K562 (cell line): ENCODE data around the gene NRXN3. TPM values are rescaled to one million over a fixed set of nuclear protein-coding genes. Genes with fewer than 3 reads are reported as not detected.
"Not testable (repeated sequence)": the region's sequence is repeated elsewhere in the genome, so short reads cannot be mapped to it uniquely, and the experiment has no call there.

Experiments used
- ATAC-seq: fragments of 200-7000 bp; cut with Tn5 transposase; 3 replicates; pipeline ENCODE4 v1.9.1; 2020; ENCODE audit warnings: moderate library complexity
- BruUV-seq: library from RNA; stranded (reverse); fragments of 400-500 nt; replicated peaks from 2 replicates; lab custom pipeline; 2021; lab: Mats Ljungman, UMichigan
- CTCF ChIA-PET: fragments of 300-600 bp; formaldehyde crosslinking; extraction: SDS; loops from one replicate; lab custom pipeline; 2021; ENCODE audit warnings: low intra/inter-chr PET ratio; lab: Yijun Ruan, JAX
- POLR2A ChIA-PET: fragments of 300-600, 350-650 bp; sonication (Branson Sonifier 250); formaldehyde crosslinking; extraction: SDS; loops from one replicate; lab custom pipeline; 2021; ENCODE audit warnings: antibody characterized with exemption, inconsistent platforms; lab: Yijun Ruan, JAX
- DNase-seq, 4 experiments: peaks; one replicate each; pipeline versions ENCODE4 v3.0.0 to v3.0.0-alpha.2; 2011 to 2018; ENCODE audit warnings: low spot score in 3 of 4, mixed read lengths in 3 of 4; ENCODE audit errors: extremely low read depth in 1 of 4
- FAIRE-seq: peaks from 2 replicates; lab custom pipeline; 2011; peaks lifted over from hg19 to GRCh38; lab: Jason Lieb, UNC
- H2AFZ ChIP-seq: 2 replicates; pipeline ENCODE4 v1.6.0; 2011; ENCODE audit warnings: low read depth, low read length, control low read depth, inconsistent platforms
- H3K27ac ChIP-seq: fragments of 200-600 bp; 3 replicates; pipeline ENCODE4 v1.8.0; 2011; ENCODE audit warnings: low read depth, mild to moderate bottlenecking, control low read depth, inconsistent platforms, low read length, moderate library complexity, mixed read lengths; ENCODE audit errors: extremely low read depth
- H3K27me3 ChIP-seq, 2 experiments: fragments of 300-600 bp in 1 of 2; 2 replicates in 1 of 2; 3 replicates in 1 of 2; pipeline versions ENCODE4 v1.6.0 to v1.8.0; 2011; ENCODE audit warnings: inconsistent platforms in 2 of 2, low read length in 2 of 2, mild to moderate bottlenecking in 1 of 2, mixed read lengths in 1 of 2, moderate library complexity in 1 of 2; ENCODE audit not compliant: control insufficient read depth in 2 of 2, insufficient read depth in 2 of 2
- H3K36me3 ChIP-seq: fragments of 300-600 bp; 3 replicates; pipeline ENCODE4 v1.8.0; 2011; ENCODE audit warnings: mild to moderate bottlenecking, low read length, inconsistent platforms; ENCODE audit not compliant: control insufficient read depth, insufficient read depth
- H3K4me1 ChIP-seq, 2 experiments: fragments of 200-600 bp in 1 of 2; replicated peaks in 1 of 2; 2 replicates in 1 of 2; 3 replicates in 1 of 2; pipeline versions ENCODE4 v1.5.1 to v1.8.0; 2011; ENCODE audit warnings: inconsistent platforms in 2 of 2, low read length in 2 of 2, mild to moderate bottlenecking in 1 of 2, mixed read lengths in 1 of 2, moderate library complexity in 1 of 2; ENCODE audit not compliant: control insufficient read depth in 2 of 2, insufficient read depth in 2 of 2
- H3K4me2 ChIP-seq: 2 replicates; pipeline ENCODE4 v1.6.1; 2011; ENCODE audit warnings: low read length, control low read depth, inconsistent platforms, mixed read lengths; ENCODE audit not compliant: insufficient read depth
- H3K4me3 ChIP-seq: fragments of 200-600 bp; sonication (generic), shearing (Covaris generic); 2 replicates; pipeline ENCODE4 v1.5.1; 2016; ENCODE audit warnings: control low read depth, inconsistent platforms
- H3K79me2 ChIP-seq: fragments of 200-600 bp; 3 replicates; pipeline ENCODE4 v1.8.0; 2011; ENCODE audit warnings: low read length, inconsistent platforms; ENCODE audit not compliant: control insufficient read depth, insufficient read depth
- H3K9ac ChIP-seq, 2 experiments: 2 replicates each; pipeline versions ENCODE4 v1.6.0 to v1.6.1; 2011; ENCODE audit warnings: low read depth in 2 of 2, low read length in 2 of 2, control low read depth in 1 of 2, inconsistent platforms in 1 of 2, mild to moderate bottlenecking in 1 of 2, mixed read lengths in 1 of 2; ENCODE audit not compliant: insufficient read depth in 1 of 2
- H3K9me1 ChIP-seq: one replicate; pipeline ENCODE4 v1.6.0; 2011; ENCODE audit warnings: inconsistent platforms, mild to moderate bottlenecking, low read length, moderate library complexity; ENCODE audit not compliant: control insufficient read depth, insufficient read depth
- H3K9me3 ChIP-seq: replicated peaks from 2 replicates; pipeline ENCODE4 v1.5.1; 2011; ENCODE audit warnings: low read depth, low read length, inconsistent platforms; ENCODE audit not compliant: control insufficient read depth, insufficient read depth
- H4K20me1 ChIP-seq: replicated peaks from 2 replicates; pipeline ENCODE4 v1.6.1; 2011; ENCODE audit warnings: low read length, inconsistent platforms, mixed read lengths; ENCODE audit not compliant: control insufficient read depth, insufficient read depth
- HINFP ChIP-seq: fragments of 450-650 bp; conservative IDR thresholded peaks from 2 replicates; pipeline ENCODE4 v1.6.1; 2016; ENCODE audit warnings: missing genetic modification characterization, low read depth, mild to moderate bottlenecking, control low read depth, missing compliant biosample characterization
- ZFP36 ChIP-seq: fragments of 150-350 bp; IDR thresholded peaks from 2 replicates; pipeline ENCODE4 v1.6.1; 2018; ENCODE audit warnings: low read length, low read depth; ENCODE audit not compliant: partially characterized antibody
- WGBS: fragments of 100-300 bp; shearing (Covaris generic); methylation state at CpG from one replicate; pipeline ENCODE4 v1.1.6; 2016; ENCODE audit warnings: low coverage, mixed read lengths; ENCODE audit not compliant: insufficient coverage; ENCODE audit errors: missing lambda C conversion rate; 5-methylcytosine and 5-hydroxymethylcytosine counted together
- in situ Hi-C: fragments of 300-500 bp; cut with MboI; formaldehyde crosslinking; loops from 4 replicates; pipeline ENCODE4 v1.15.0; 2018; ENCODE audit warnings: inconsistent platforms, mixed read lengths
- intact Hi-C: fragments of 100-400 bp; cut with micrococcal nuclease; formaldehyde crosslinking; loops from 2 replicates; pipeline ENCODE4 v1.14.2; 2022
- polyA plus RNA-seq, 8 experiments: library from polyadenylated mRNA; depleted of rRNA in 4 of 8; stranded (reverse) in 5 of 8; unstranded in 3 of 8; fragments of >200 nt; fragmentation: Nextera tagmentation in 2 of 8; fragmentation: Illumina TruSeq in 1 of 8; extraction: Ambion mirVana in 2 of 8; extraction: Trizol in 1 of 8; gene quantifications; 2 replicates each; pipeline versions ENCODE4 v1.2.1 to v1.2.3, GENCODE V29; 2011 to 2014; ENCODE audit warnings: inconsistent platforms in 1 of 8, missing spikeins in 1 of 8
- total RNA-seq, 7 experiments: library from RNA; depleted of rRNA in 6 of 7; stranded (reverse); fragments of >200 nt in 6 of 7; fragmentation: Illumina TruSeq in 2 of 7; extraction: Trizol in 2 of 7; gene quantifications; 2 replicates each; pipeline versions ENCODE4 v1.2.1 to v1.2.3, GENCODE V29; 2011 to 2021; ENCODE audit warnings: low replicate concordance in 1 of 7

Gene NRXN3
- total and polyA plus RNA-seq, 9 of the 15 experiments (the other 6 are each of a cell fraction or from before 2014, with no cell fraction given), result 0.09 TPM; not detected in 8

GRCh38 chr14:78567343-78567742, 397.2 kb downstream of the NRXN3 start:
- no peaks in the 10 kb centered on the region for H4K20me1 ChIP-seq
- POLR2A ChIA-PET, result no interaction called here
- ATAC-seq, result no peak
- WGBS, result 0% methylated on average over 4 of the region's 4 CpGs
- no peak overlapping the region for H3K4me2 ChIP-seq
- no peak overlapping the region for H3K4me3 ChIP-seq
- no peak for TF ChIP-seq HINFP (tag)
- no peak overlapping the region for H3K9ac ChIP-seq
- CTCF ChIA-PET, result no interaction called here
- no peak for FAIRE-seq
- intact Hi-C loops (loop anchor here (5.0 to 10.0 kb wide), 2 partner anchors 403 to 545 kb away; no protein-coding TSS in a partner anchor), in situ Hi-C loops (no loop called here)
- H3K27me3 ChIP-seq, result no peaks in the 10 kb centered on the region
- H3K79me2 ChIP-seq, result no peaks in the 10 kb centered on the region
- BruUV-seq, result no TSS peak
- H3K4me1 ChIP-seq, result no peaks in the 10 kb centered on the region
- H2AFZ ChIP-seq, result no peak overlapping the region
- no peaks in the 10 kb centered on the region for H3K9me3 ChIP-seq
- DNase-seq, result no peak
- H3K9me1 ChIP-seq, result no peaks in the 10 kb centered on the region
- H3K27ac ChIP-seq, result no peak overlapping the region
- H3K36me3 ChIP-seq, result no peaks in the 10 kb centered on the region

- peak; percentile 37 for TF ChIP-seq ZFP36
These were observed 403.6 kb downstream of the NRXN3 start for GRCh38 chr14:78573736-78574135.

More at GRCh38 chr14:78573736-78574135, 403.6 kb downstream of the NRXN3 start:
- H3K4me2 ChIP-seq, H3K9ac ChIP-seq, H3K4me3 ChIP-seq, H3K4me1 ChIP-seq, H3K9me1 ChIP-seq, FAIRE-seq, DNase-seq, H3K27me3 ChIP-seq, H3K36me3 ChIP-seq, BruUV-seq, H3K9me3 ChIP-seq, H2AFZ ChIP-seq, H3K27ac ChIP-seq, in situ Hi-C loops, CTCF ChIA-PET, H3K79me2 ChIP-seq, POLR2A ChIA-PET, H4K20me1 ChIP-seq, intact Hi-C loops, ATAC-seq: not testable (repeated sequence)
- WGBS, result 0% methylated on average over 1 of the region's 3 CpGs
